ENCODE data around the gene LY6G5C. TPM values are rescaled to one million over a fixed set of nuclear protein-coding genes. Genes with fewer than 3 reads are reported as not detected.
A peak's percentile ranks its signal among the peaks of the same experiment; 100 is the strongest.

LY6G5C gene
- total and polyA plus RNA-seq, 10 donors: 3.3 to 7.9 (median 5.2) TPM

GRCh38 chr6:31721351-31722020 lies 40.6 kb upstream of the LY6G5C start, which contains the start of gene LY6G6C:
Gene LY6G6C (minus strand): TSS chr6:31721746. CDS start chr6:31721679, 67 bp downstream.
- DNase-seq: peak; percentile 61
- TF ChIP-seq POLR2A (IDR thresholded peaks at IDR 0.05): no peak
- TF ChIP-seq POLR2AphosphoS5 (IDR thresholded peaks at IDR 0.05): no peak
- no peak for TF ChIP-seq CTCF (IDR thresholded peaks at IDR 0.05 in 8 of 11, conservative IDR thresholded peaks at IDR 0.05 in 3 of 11)
- intact Hi-C loops (cut with DNase I; ENCODE audit: low total_unique reads): no loop called here
- H3K27ac ChIP-seq: no peak within 1 kb of the TSS
- peaks cover 0 to 18% (median 0%) of the 10 kb centered on the region in 6 donors for H3K36me3 ChIP-seq
- no peaks in the 10 kb centered on the region for H3K9me3 ChIP-seq
- no peak within 1 kb of the TSS for H3K4me3 ChIP-seq
- no peaks in the 10 kb centered on the region for H3K27me3 ChIP-seq (replicated peaks in 1 of 7)
- peaks cover 5 to 25% (median 14%) of the 10 kb centered on the region in 6 donors for H3K4me1 ChIP-seq
- 77 to 94% (median 85%) methylated on average over 3 to 4 of the region's 4 CpGs for WGBS, 5 donors

- Histone ChIP-seq H3K4me3 (no peak overlapping the region), H3K36me3 (peaks cover 0 to 6% (median 0%) of the 10 kb centered on the region in 6 donors), H3K27ac (no peak overlapping the region), H3K9me3 (no peaks in the 10 kb centered on the region), H3K4me1 (peaks cover 0 to 14% (median 3%) of the 10 kb centered on the region in 6 donors), H3K27me3 (replicated peaks in 1 of 7) (no peaks in the 10 kb centered on the region)
- DNase-seq: no peak
- TF ChIP-seq POLR2A (IDR thresholded peaks at IDR 0.05): no peak
- no peak for TF ChIP-seq POLR2AphosphoS5 (IDR thresholded peaks at IDR 0.05)
- no peak for TF ChIP-seq CTCF (IDR thresholded peaks at IDR 0.05 in 8 of 11, conservative IDR thresholded peaks at IDR 0.05 in 3 of 11)
- intact Hi-C loops (cut with DNase I; ENCODE audit: low total_unique reads): no loop called here
- WGBS, 5 donors: 76 to 92% (median 88%) methylated on average over 5 of the region's 5 CpGs
Observed at GRCh38 chr6:31720196-31720770, 39.4 kb upstream of the LY6G5C start.

- intact Hi-C loops (cut with DNase I; ENCODE audit: low total_unique reads): no loop called here
- peaks cover 0 to 12% (median 3%) of the 10 kb centered on the region in 6 donors for H3K4me1 ChIP-seq
- TF ChIP-seq POLR2AphosphoS5 (IDR thresholded peaks at IDR 0.05): no peak
- TF ChIP-seq POLR2A (IDR thresholded peaks at IDR 0.05): no peak
- no peak for TF ChIP-seq CTCF (IDR thresholded peaks at IDR 0.05 in 8 of 11, conservative IDR thresholded peaks at IDR 0.05 in 3 of 11)
- WGBS, 5 donors: 66 to 90% (median 89%) methylated on average over 6 of the region's 6 CpGs
- no peaks in the 10 kb centered on the region for H3K36me3 ChIP-seq
- H3K27ac ChIP-seq: no peak overlapping the region
- no peak overlapping the region for H3K4me3 ChIP-seq
- H3K27me3 ChIP-seq (replicated peaks in 1 of 7): no peaks in the 10 kb centered on the region
- peak; percentile 54 for DNase-seq
- H3K9me3 ChIP-seq: no peaks in the 10 kb centered on the region
Observed at GRCh38 chr6:31719001-31719400, 38.1 kb upstream of the LY6G5C start.

- intact Hi-C loops (cut with DNase I; ENCODE audit: low total_unique reads): no loop called here
- Histone ChIP-seq H3K4me3 (no peak overlapping the region), H3K27ac (no peak overlapping the region), H3K4me1 (peaks cover 0 to 5% (median under 1%) of the 10 kb centered on the region in 6 donors), H3K27me3 (replicated peaks in 1 of 7) (no peaks in the 10 kb centered on the region), H3K36me3 (no peaks in the 10 kb centered on the region), H3K9me3 (no peaks in the 10 kb centered on the region)
- no peak for DNase-seq
- TF ChIP-seq POLR2AphosphoS5 (IDR thresholded peaks at IDR 0.05): no peak
- TF ChIP-seq POLR2A (IDR thresholded peaks at IDR 0.05): no peak
- no peak for TF ChIP-seq CTCF (IDR thresholded peaks at IDR 0.05 in 8 of 11, conservative IDR thresholded peaks at IDR 0.05 in 3 of 11)
- 79 to 90% (median 84%) methylated on average over 1 of the region's 1 CpG for WGBS, 5 donors
Observed at GRCh38 chr6:31718265-31718664, 37.4 kb upstream of the LY6G5C start.

All from spleen (tissue), 11 donors.